Measurements from ENCODE around the gene ACSF2. TPM values are rescaled to one million over a fixed set of nuclear protein-coding genes. Genes with fewer than 3 reads are reported as not detected.

ACSF2 gene
- total RNA-seq, 1 experiment from 2014 or later = 12.2 TPM

DNA sequence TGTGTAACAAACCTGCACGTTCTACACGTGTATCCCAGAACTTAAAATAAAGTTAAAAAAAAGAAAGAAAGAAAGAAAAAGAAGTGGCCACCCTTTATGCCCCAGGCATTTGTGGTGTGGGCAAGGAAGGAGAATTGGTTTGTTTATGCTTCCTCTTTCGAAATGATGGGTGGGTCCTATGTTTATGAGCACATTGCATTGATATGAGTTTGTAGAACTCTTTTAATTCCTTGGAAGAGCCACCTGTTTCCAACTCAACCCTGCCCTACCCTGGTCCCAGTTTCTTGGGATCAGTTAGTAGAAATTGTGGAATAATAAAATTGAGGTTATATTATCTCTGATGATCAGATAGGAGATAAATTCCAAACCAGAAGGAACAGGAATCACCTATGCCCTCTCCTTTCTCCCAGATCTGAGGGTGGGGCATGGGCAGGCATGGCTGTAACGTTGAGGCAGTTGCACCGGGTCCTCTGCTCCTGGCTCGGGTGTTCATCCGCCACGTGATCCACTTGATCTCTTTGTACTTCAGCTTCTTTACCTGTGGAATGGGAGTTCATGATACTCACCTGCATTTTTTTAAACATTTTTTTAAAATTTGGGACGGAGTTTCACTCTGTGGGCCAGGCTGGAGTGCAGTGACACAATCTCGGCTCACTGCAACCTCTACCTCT is 26.7 kb downstream of the ACSF2 start:
- no peak overlapping the region for H3K14ac ChIP-seq (ENCODE audit: insufficient read depth, low read length)
- no peak overlapping the region for H4K5ac ChIP-seq (ENCODE audit: insufficient read length, low read depth, low read length)
- H2BK120ac ChIP-seq (ENCODE audit: low read depth, low read length, poor library complexity, severe bottlenecking) = no peak overlapping the region
- Mint-ChIP-seq H3K4me3 (no peak overlapping the region), H3K9me3 (no peaks in the 10 kb centered on the region), H3K4me1 (no peaks in the 10 kb centered on the region), H3K27me3 (ENCODE audit: low read depth) (no peaks in the 10 kb centered on the region; the same call in 1 of the 2 replicates), H3K36me3 (ENCODE audit: insufficient read depth in 1 of 3, low read depth in 3 of 3) (no peaks in the 10 kb centered on the region), H3K27ac (no peak overlapping the region)
- H3K79me2 ChIP-seq (ENCODE audit: insufficient read depth, low read length) = no peaks in the 10 kb centered on the region
- H3K9ac ChIP-seq (ENCODE audit: extremely low read depth, insufficient read length, low read length) = no peak overlapping the region
- no peak overlapping the region for H3K56ac ChIP-seq (ENCODE audit: insufficient read length, low read depth, low read length)
- TF ChIP-seq, protein P1, sequence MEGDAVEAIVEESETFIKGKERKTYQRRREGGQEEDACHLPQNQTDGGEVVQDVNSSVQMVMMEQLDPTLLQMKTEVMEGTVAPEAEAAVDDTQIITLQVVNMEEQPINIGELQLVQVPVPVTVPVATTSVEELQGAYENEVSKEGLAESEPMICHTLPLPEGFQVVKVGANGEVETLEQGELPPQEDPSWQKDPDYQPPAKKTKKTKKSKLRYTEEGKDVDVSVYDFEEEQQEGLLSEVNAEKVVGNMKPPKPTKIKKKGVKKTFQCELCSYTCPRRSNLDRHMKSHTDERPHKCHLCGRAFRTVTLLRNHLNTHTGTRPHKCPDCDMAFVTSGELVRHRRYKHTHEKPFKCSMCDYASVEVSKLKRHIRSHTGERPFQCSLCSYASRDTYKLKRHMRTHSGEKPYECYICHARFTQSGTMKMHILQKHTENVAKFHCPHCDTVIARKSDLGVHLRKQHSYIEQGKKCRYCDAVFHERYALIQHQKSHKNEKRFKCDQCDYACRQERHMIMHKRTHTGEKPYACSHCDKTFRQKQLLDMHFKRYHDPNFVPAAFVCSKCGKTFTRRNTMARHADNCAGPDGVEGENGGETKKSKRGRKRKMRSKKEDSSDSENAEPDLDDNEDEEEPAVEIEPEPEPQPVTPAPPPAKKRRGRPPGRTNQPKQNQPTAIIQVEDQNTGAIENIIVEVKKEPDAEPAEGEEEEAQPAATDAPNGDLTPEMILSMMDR (conservative IDR thresholded peaks at IDR 0.05) = no peak
- H3K23ac ChIP-seq (ENCODE audit: insufficient read length, low read depth, low read length) = no peak overlapping the region
- no peak overlapping the region for H4K8ac ChIP-seq (replicated peaks; ENCODE audit: insufficient read length, low read depth, low read length)
- no peak overlapping the region for H3T11ph ChIP-seq (ENCODE audit: low read length)
- no peak overlapping the region for H2BK15ac ChIP-seq (ENCODE audit: low read depth, low read length)
- no peaks in the 10 kb centered on the region for H3K4me1 ChIP-seq (ENCODE audit: insufficient read depth, low read length)
- no peak for DNase-seq
- H3K4me2 ChIP-seq (ENCODE audit: insufficient read depth, insufficient read length, low read length) = no peak overlapping the region
- no peak overlapping the region for H2AFZ ChIP-seq (ENCODE audit: low read length)
- H3K79me1 ChIP-seq (ENCODE audit: insufficient read depth, low read depth, low read length, poor library complexity, severe bottlenecking) = no peaks in the 10 kb centered on the region
- H4K20me1 ChIP-seq (ENCODE audit: control insufficient read depth, insufficient read depth, insufficient read length) = no peaks in the 10 kb centered on the region
- no peak overlapping the region for H2BK20ac ChIP-seq (ENCODE audit: low read depth, low read length, poor library complexity, severe bottlenecking)
- H2BK12ac ChIP-seq (ENCODE audit: insufficient read length, low read depth, low read length) = no peak overlapping the region
- no peak overlapping the region for H4K91ac ChIP-seq (ENCODE audit: insufficient read length, low read depth, low read length)
- H2BK5ac ChIP-seq (ENCODE audit: insufficient read length, low read length) = no peak overlapping the region
- H3K23me2 ChIP-seq (ENCODE audit: insufficient read length, low read depth, low read length, poor library complexity, severe bottlenecking) = no peaks in the 10 kb centered on the region
- H3K27ac ChIP-seq (ENCODE audit: insufficient read length, low read depth, low read length) = no peak overlapping the region
- no peak overlapping the region for H3K4ac ChIP-seq (ENCODE audit: low read depth, low read length)
- H2AK5ac ChIP-seq (ENCODE audit: insufficient read length, low read length) = no peak overlapping the region
- no peaks in the 10 kb centered on the region for H3K27me3 ChIP-seq (ENCODE audit: insufficient read depth, low read length)
- no peaks in the 10 kb centered on the region for H3K9me3 ChIP-seq (ENCODE audit: control insufficient read depth, low read depth, low read length)
- no peak overlapping the region for H3K18ac ChIP-seq (ENCODE audit: insufficient read length, low read depth, low read length)
- WGBS (ENCODE audit: extremely low coverage, insufficient read length, low lambda C conversion rate) = no CpG with 5 or more reads among the region's 10 CpGs
